T-helper 2 cell treated with Interferon-gamma antibody and Interleukin-4, amounts not matched to agents 5 μg/mL and 100 μg/mL, for 36 hours (primary cell): ENCODE measurements around the gene DPP6.
"Not testable (repeated sequence)": the region's sequence is repeated elsewhere in the genome, so short reads cannot be mapped to it uniquely, and the experiment has no call there.

Experiments used
- DNase-seq: peaks from one replicate; pipeline ENCODE4 v3.0.0; 2021; ENCODE audit warnings: low spot score
- H3K27ac Mint-ChIP-seq: one replicate; pipeline ENCODE4 v1.8.0; 2021; ENCODE audit warnings: mild to moderate bottlenecking, mixed read lengths
- H3K27me3 Mint-ChIP-seq: one replicate; pipeline ENCODE4 v1.8.0; 2021; ENCODE audit warnings: low read depth, mixed read lengths
- H3K36me3 Mint-ChIP-seq: one replicate; pipeline ENCODE4 v1.8.0; 2021; ENCODE audit warnings: low read depth, mixed read lengths
- H3K4me1 Mint-ChIP-seq: one replicate; pipeline ENCODE4 v1.8.0; 2021; ENCODE audit warnings: low read depth, mixed read lengths
- H3K4me3 Mint-ChIP-seq: one replicate; pipeline ENCODE4 v1.8.0; 2022; ENCODE audit warnings: mild to moderate bottlenecking, moderate library complexity, mixed read lengths
- H3K9me3 Mint-ChIP-seq: one replicate; pipeline ENCODE4 v1.8.0; 2021; ENCODE audit warnings: mixed read lengths

Gene DPP6

GRCh38 chr7:154919344-154920225, 867.4 kb downstream of the DPP6 start:
- DNase-seq: no peak
- no peaks in the 10 kb centered on the region for H3K36me3 Mint-ChIP-seq
- no peaks in the 10 kb centered on the region for H3K9me3 Mint-ChIP-seq
- no peaks in the 10 kb centered on the region for H3K4me1 Mint-ChIP-seq
- H3K27ac Mint-ChIP-seq: no peak overlapping the region
- no peak overlapping the region for H3K4me3 Mint-ChIP-seq
- peaks cover 9% of the 10 kb centered on the region for H3K27me3 Mint-ChIP-seq

DNA sequence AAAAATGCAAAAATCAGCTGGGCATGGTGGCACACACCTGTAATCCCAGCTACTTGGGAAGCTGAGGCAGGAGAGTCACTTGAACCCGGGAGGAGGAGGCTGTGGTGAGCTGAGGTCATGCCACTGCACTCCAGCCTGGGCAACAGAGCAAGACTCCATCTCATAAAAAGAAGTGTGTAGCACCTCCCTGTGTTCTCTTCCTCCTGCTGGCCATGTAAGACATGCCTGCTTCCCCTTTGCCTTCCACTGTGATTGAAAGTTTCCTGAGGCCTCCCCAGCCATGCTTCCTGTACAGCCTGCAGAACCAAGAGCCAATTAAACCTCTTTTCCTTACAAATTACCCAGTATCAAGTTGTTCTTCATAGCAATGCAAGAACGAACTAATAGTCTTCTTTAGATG, 870.3 kb downstream of the DPP6 start:
- H3K4me3 Mint-ChIP-seq, DNase-seq, H3K27me3 Mint-ChIP-seq, H3K36me3 Mint-ChIP-seq, H3K27ac Mint-ChIP-seq, H3K9me3 Mint-ChIP-seq, H3K4me1 Mint-ChIP-seq: not testable (repeated sequence)

DNA sequence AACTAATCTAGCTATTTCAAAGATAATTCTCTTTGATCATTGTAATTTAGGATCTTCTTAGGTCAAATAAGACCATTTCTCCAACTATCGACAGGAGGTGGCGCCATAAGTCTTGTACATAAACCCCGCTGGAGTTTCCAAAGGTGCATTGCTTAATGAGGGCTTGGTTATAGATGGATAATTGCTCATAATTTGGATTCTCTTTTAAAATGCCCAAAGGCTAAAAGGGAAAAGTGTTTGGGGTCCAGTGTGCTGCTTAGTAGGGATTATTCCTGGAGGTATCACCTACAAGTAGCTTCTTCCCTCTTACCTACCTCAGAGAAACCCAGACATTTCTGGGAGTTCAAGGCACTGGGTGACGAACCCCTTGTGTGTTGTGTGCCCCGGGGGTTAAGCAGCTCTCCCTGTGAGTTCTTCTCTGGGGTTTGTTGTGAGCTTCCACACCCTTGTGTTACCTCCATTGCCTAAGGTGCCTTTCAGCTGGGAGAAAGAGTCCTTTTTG, 875.5 kb downstream of the DPP6 start:
- Mint-ChIP-seq H3K27me3 (peaks cover 7% of the 10 kb centered on the region), H3K27ac (peak overlapping the region; percentile 86), H3K36me3 (peaks cover 1% of the 10 kb centered on the region), H3K9me3 (peaks cover under 1% of the 10 kb centered on the region), H3K4me3 (peak overlapping the region; percentile 94), H3K4me1 (peaks cover 19% of the 10 kb centered on the region)
- peak; percentile 65 for DNase-seq

GRCh38 chr7:154928136-154929005, 876.2 kb downstream of the DPP6 start:
- Mint-ChIP-seq H3K9me3 (peaks cover 7% of the 10 kb centered on the region), H3K4me1 (peaks cover 19% of the 10 kb centered on the region), H3K27ac (peak overlapping the region; percentile 86), H3K27me3 (peaks cover 4% of the 10 kb centered on the region), H3K36me3 (peaks cover 3% of the 10 kb centered on the region), H3K4me3 (peak overlapping the region; percentile 94)
- peak; percentile 39 for DNase-seq

DNA sequence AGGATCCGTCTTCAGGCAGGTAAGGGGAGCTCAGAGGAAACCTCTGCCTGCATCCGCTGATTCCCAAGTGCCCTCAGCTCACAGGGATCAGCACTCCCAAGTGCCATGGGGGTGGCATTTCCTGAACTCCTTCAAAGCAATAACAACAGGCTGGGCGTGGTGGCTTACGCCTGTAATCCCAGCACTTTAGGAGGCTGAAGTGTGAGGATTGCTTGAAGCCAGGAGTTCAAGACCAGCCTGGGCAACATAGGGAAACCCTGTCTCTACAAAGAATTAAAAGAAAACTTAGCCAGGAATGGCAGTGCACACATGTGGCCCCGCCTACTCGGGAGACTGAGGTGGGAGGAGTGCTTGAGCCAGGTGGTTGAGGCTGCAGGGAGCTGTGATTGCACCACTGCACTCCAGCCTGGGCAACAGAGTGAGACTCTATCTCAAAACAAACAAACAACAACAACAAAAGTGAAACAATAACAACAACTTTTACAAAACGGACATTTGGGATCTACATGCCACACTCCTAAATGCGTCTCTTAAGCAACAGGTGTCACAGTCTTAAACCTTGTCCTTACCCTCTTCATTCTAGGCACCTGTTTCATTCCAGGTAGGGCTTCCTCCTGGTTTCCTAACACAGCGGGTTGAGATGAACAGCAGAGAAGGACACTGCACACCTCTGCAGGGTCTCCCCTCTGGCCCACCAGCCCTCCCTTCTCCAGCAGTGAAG, 877.0 kb downstream of the DPP6 start:
- DNase-seq: no peak
- Mint-ChIP-seq H3K4me1 (peaks cover 19% of the 10 kb centered on the region), H3K9me3 (peaks cover 13% of the 10 kb centered on the region), H3K36me3 (peaks cover 9% of the 10 kb centered on the region), H3K4me3 (peak overlapping the region; percentile 94), H3K27ac (peak overlapping the region; percentile 86), H3K27me3 (peaks cover 4% of the 10 kb centered on the region)

DNA sequence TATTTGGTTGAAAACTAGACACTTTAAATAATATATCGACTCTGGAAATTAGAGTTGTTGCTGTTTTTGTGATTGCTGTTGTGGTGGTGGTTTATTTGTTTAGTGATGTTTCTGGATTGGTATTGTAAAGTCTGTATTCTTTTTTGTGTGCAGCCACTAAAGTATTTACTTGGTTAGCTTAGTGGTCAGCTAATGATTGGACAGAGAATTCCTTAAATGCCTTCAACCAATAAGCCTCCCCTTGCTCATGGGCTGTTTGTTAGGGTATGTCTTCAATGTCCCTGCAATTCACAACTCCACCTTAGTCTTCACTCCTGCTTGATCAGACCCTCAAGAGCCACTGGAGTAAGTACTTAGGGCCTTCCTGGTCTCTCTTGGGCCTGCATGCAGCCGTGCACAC, 879.7 kb downstream of the DPP6 start:
- no peak for DNase-seq
- Mint-ChIP-seq H3K27ac (no peak overlapping the region), H3K9me3 (peaks cover 32% of the 10 kb centered on the region), H3K4me1 (peaks cover 19% of the 10 kb centered on the region), H3K4me3 (no peak overlapping the region), H3K27me3 (no peaks in the 10 kb centered on the region), H3K36me3 (peaks cover 16% of the 10 kb centered on the region)

- DNase-seq, H3K4me1 Mint-ChIP-seq, H3K4me3 Mint-ChIP-seq, H3K27me3 Mint-ChIP-seq, H3K27ac Mint-ChIP-seq: not testable (repeated sequence)
- Mint-ChIP-seq H3K36me3 (peaks cover 16% of the 10 kb centered on the region), H3K9me3 (peaks cover 36% of the 10 kb centered on the region)
These were observed 882.3 kb downstream of the DPP6 start for GRCh38 chr7:154934353-154934952.

DNA sequence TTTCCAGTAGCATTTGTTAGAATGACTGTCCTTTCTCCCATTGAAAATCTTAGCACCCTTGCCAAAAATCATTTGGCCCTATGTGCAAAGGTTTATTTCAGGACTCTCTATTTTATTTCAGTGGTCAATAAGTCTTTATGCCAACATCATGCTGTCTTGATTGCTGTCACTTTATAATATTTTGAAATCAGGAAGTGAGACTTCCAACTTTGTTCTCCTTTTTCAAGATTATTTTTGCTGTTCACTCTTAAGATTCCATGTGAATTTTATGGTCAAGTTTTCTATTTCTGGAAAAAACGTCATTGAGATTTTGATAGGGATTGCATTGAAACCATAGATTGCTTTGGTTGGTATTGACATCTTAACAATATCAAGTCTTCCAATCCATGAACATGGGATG, 885.6 kb downstream of the DPP6 start:
- no peaks in the 10 kb centered on the region for H3K27me3 Mint-ChIP-seq
- H3K27ac Mint-ChIP-seq: no peak overlapping the region
- DNase-seq: no peak
- H3K36me3 Mint-ChIP-seq: peaks cover 21% of the 10 kb centered on the region
- no peaks in the 10 kb centered on the region for H3K4me1 Mint-ChIP-seq
- H3K4me3 Mint-ChIP-seq: no peak overlapping the region
- peaks cover 34% of the 10 kb centered on the region for H3K9me3 Mint-ChIP-seq

GRCh38 chr7:154942691-154943090, 890.5 kb downstream of the DPP6 start:
- H3K36me3 Mint-ChIP-seq: peaks cover 36% of the 10 kb centered on the region
- peaks cover 4% of the 10 kb centered on the region for H3K9me3 Mint-ChIP-seq
- no peaks in the 10 kb centered on the region for H3K27me3 Mint-ChIP-seq
- no peak overlapping the region for H3K4me3 Mint-ChIP-seq
- H3K27ac Mint-ChIP-seq: no peak overlapping the region
- no peaks in the 10 kb centered on the region for H3K4me1 Mint-ChIP-seq
- DNase-seq: no peak
